GM19193 (cell line): Measurements from ENCODE around the gene OR6T1.

ENCODE experiments used
- POLR2A ChIP-seq: IDR thresholded peaks from 4 replicates; pipeline ENCODE4 v1.6.1; 2011; ENCODE audit not compliant: insufficient read depth, insufficient read length; ENCODE audit errors: extremely low read depth

The OR6T1 gene

DNA sequence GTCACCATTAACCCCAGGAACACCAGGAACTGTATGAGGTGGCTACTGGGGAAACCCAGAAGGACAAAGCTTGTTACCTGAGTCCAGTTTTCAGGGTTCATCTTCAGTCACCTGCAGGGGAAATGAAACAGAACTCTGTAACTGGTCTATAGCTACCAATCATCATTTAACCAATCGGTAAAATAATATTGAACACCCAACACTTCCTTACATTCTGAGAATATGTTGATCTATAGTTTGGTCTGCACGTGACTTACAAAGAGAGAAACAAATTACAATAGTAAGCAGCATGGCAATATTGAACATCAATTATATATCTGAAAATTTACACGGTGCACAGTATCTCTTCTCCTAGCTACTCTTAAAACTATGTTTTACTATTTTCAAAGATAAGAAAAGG, at the start of gene OR6T1:
Gene OR6T1 (minus strand): TSS at position 101 of the 400 bp plus-strand sequence. CDS start 0 bp downstream, at position 101.
- no peak for TF ChIP-seq POLR2A

DNA sequence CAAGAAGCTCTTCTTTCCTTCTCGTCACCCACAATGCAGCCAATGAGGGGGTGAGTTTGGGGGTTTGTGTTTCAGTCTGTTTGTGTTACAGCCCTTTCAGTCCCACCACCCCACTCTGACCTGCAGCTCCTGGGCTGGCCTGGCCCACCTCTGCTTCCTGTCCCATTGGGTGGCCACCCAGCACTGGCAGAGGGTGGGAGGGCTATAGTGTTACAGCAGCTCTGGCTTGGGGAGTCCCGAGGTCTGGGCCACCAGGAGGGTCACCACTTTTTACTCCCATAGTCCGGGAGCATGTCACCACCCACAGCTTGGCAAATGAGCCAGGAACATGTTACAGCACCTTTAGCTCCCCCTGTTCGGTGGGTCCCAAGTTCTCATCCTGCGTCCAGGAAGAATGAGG, 35.7 kb upstream of the OR6T1 start:
- no peak for TF ChIP-seq POLR2A

- TF ChIP-seq POLR2A = no peak
These were observed 34.2 kb upstream of the OR6T1 start, which contains the start of gene OR10S1 for GRCh38 chr11:123977731-123978347. TSS of gene OR10S1 (minus strand) at chr11:123977781. CDS start at chr11:123977664, 117 bp downstream.

- TF ChIP-seq POLR2A = no peak
These were observed 33.3 kb upstream of the OR6T1 start for GRCh38 chr11:123976770-123977560.

GRCh38 chr11:123973816-123974215, 30.2 kb upstream of the OR6T1 start:
- no peak for TF ChIP-seq POLR2A

- TF ChIP-seq POLR2A = no peak
These were observed 13.1 kb upstream of the OR6T1 start for GRCh38 chr11:123956752-123957151.

- no peak for TF ChIP-seq POLR2A
These were observed 1.5 kb upstream of the OR6T1 start for GRCh38 chr11:123945132-123945531.

DNA sequence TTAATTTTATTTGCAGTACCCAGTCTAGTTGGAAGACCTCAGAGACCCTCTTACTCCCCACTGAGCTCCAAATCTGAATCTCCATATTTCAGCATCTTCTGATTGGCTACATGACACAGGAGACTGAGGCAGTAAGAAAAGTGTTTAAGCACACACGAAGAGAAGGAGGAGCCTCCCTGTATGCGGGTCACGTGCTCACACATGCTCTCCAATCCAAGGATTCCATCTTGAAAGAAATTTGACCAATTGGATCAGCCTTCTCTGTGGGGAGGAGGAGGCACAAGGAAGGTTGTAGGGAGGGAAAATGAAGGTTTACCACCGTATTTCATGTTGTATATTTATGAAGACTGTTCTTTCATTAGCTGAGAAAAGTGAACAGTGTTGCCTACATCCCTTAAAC, 1.2 kb downstream of the OR6T1 start:
- TF ChIP-seq POLR2A = no peak

- TF ChIP-seq POLR2A = no peak
These were observed 4.3 kb downstream of the OR6T1 start, which contains the start of gene OR4D5 for GRCh38 chr11:123939317-123939716. TSS of gene OR4D5 (plus strand) at chr11:123939617. CDS start at chr11:123939617, 0 bp downstream.

- no peak for TF ChIP-seq POLR2A
These were observed 19.6 kb downstream of the OR6T1 start for GRCh38 chr11:123924027-123924426.

DNA sequence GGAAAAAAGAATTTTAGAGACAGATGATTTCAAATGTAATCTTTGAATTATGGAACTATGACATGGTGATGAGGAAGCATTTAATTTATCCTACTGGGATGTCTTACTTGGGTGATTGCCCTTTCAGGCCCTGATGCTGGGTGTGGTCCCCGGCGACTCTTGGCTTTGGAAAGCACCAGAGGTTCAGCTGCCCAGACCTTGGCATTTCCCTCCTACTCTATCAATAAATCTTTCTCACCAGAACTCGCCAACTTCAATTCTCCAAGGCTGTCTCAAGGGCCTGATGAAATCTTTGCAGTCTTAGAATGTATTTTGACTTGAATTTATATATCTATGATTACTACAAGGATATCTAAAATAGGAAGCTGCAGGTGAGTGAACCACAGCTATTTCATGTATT, 22.7 kb downstream of the OR6T1 start:
- no peak for TF ChIP-seq POLR2A

DNA sequence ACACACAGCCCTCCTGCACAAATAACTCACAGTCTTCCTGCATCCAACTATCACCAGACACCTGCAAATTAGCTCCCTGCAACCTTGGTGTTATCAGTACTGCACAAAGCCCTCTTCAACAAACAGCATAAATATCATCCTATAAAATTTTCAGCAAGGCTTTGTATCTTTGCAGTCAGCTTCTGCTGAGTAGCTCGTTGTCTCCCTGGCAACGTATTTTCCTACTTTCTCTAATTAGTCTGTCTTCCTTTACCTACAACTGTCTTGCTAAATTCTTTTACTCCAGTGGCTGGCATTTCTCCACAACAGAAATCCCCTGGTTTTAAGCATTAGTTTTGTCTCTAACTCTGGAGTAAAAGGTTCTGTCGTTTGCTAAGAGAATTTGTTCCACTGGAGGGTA, 37.8 kb downstream of the OR6T1 start:
- TF ChIP-seq POLR2A = no peak

- no peak for TF ChIP-seq POLR2A
These were observed 38.7 kb downstream of the OR6T1 start for GRCh38 chr11:123904932-123905331.

GRCh38 chr11:123903932-123904331, 39.7 kb downstream of the OR6T1 start:
- no peak for TF ChIP-seq POLR2A

GRCh38 chr11:123901867-123902266, 41.8 kb downstream of the OR6T1 start, which contains the start of gene OR8D4:
TSS of gene OR8D4 (plus strand) at chr11:123902167. CDS start at chr11:123906432, 4,265 bp downstream.
- no peak for TF ChIP-seq POLR2A

GRCh38 chr11:123899792-123900191, 43.8 kb downstream of the OR6T1 start:
- no peak for TF ChIP-seq POLR2A
